ENCODE data around the gene GGA1. TPM values are rescaled to one million over a fixed set of nuclear protein-coding genes. Genes with fewer than 3 reads are reported as not detected.
A peak's percentile ranks its signal among the peaks of the same experiment; 100 is the strongest.
"Not testable (repeated sequence)": the region's sequence is repeated elsewhere in the genome, so short reads cannot be mapped to it uniquely, and the experiment has no call there.

Gene GGA1
- total RNA-seq, 2 experiments from 2014 or later: 55.4 to 66.6 TPM

DNA sequence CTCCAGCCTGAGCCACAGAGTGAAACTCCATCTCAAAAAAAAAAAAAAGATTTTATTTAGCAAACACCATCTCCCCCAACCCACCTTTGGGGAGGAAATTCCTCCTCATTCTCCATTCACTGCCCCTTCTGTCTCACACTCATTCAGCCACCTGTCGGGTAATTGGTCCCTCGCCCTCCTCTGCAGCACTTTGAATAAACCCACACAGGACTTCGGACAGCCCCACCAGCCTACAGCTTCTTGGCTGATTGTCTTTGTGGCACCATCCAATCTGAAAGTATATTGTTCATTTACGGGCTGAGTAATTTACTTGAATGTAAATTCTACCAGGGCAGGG, 7.5 kb upstream of the GGA1 start:
- no peaks in the 10 kb centered on the region for H3K9me3 Mint-ChIP-seq (ENCODE audit: low read depth)
- intact Hi-C loops (cut with DNase I, micrococcal nuclease): no loop called here
- H3K36me3 Mint-ChIP-seq (ENCODE audit: low read depth): no peaks in the 10 kb centered on the region
- ATAC-seq: no peak
- no peak overlapping the region for H3K4me3 Mint-ChIP-seq
- H3K27ac Mint-ChIP-seq: no peak overlapping the region
- DNase-seq: no peak
- ChIA-PET POLR2A (no interaction called here), CTCF (interaction anchor here (2.6 to 5.5 kb wide), 2 partner anchors 10 to 34 kb away, joined by 8 to 61 read pairs; no protein-coding TSS in a partner anchor)
- peaks cover 22% of the 10 kb centered on the region for H3K4me1 Mint-ChIP-seq
- no peaks in the 10 kb centered on the region for H3K27me3 Mint-ChIP-seq

- DNase-seq: no peak
- ChIA-PET CTCF (interaction anchor here (1.0 to 5.5 kb wide), 2 partner anchors 11 to 42 kb away, joined by 3 to 61 read pairs; no protein-coding TSS in a partner anchor), POLR2A (no interaction called here)
- no peaks in the 10 kb centered on the region for H3K9me3 Mint-ChIP-seq (ENCODE audit: low read depth)
- H3K4me1 Mint-ChIP-seq: peaks cover 22% of the 10 kb centered on the region
- no peak overlapping the region for H3K4me3 Mint-ChIP-seq
- H3K36me3 Mint-ChIP-seq (ENCODE audit: low read depth): no peaks in the 10 kb centered on the region
- intact Hi-C loops (cut with DNase I, micrococcal nuclease): no loop called here
- ATAC-seq: no peak
- no peak overlapping the region for H3K27ac Mint-ChIP-seq
- no peaks in the 10 kb centered on the region for H3K27me3 Mint-ChIP-seq
These were observed 6.8 kb upstream of the GGA1 start for GRCh38 chr22:37601540-37602442.

DNA sequence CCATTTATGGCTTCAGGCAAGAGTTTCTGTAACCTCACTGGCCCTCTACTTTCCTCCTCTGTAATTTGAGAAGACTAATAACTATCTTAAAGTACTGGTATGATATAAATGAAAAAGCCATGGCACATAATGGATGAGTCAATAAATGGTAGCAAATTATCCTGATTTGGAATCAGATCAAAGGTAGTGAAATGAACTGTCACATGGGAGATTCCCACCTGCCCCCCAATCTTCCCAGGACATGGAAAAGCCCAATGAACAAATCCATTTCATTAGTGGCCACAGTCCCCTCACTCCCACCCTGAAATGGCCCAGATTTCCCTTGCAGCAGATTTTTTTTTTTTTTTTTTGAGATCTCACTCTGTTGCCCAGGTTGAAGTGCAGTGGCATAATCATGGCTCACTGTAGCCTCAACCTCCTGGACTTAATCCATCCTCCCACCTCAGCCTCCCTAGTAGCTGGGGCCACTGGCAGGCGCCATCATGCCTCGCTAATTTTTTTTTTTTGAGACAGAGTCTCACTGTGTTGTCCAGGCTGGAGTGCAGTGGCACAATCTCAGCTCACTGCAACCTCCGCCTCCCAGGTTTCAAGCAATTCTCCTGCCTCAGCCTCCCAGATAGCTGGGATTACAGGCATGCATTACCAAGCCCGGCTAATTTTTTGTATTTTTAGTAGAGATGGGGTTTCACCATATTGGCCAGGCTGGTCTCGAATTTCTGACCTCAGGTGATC, 5.9 kb upstream of the GGA1 start:
- intact Hi-C loops (cut with DNase I, micrococcal nuclease); H3K4me3 Mint-ChIP-seq: not testable (repeated sequence)

DNA sequence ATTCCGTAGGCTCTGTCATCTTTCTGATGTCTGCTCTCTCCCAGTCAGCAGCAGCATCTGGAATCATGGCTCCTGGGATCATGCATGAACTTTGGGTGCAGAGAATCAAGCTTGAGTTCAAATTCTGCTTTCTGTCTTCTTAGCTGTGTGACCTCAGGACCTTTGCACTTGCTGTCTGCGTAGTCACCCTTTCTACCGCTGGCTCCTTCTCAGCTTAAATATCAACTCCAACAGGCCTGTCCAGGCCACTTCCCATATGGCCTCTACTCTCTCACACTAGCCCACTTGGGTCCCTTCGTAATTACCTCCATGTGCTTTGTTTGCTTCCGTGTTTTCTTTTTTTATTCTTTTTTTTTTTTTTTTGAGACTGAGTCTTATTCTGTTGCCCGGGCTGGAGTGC, 4.6 kb upstream of the GGA1 start:
- POLR2A ChIA-PET: no interaction called here
- Mint-ChIP-seq H3K4me1 (peaks cover 35% of the 10 kb centered on the region), H3K36me3 (ENCODE audit: low read depth) (no peaks in the 10 kb centered on the region), H3K27me3 (no peaks in the 10 kb centered on the region), H3K4me3 (no peak overlapping the region), H3K9me3 (ENCODE audit: low read depth) (no peaks in the 10 kb centered on the region), H3K27ac (no peak overlapping the region)
- CTCF ChIA-PET: interaction anchor here (0.7 to 5.5 kb wide), 5 partner anchors 13 to 63 kb away, joined by 3 to 61 read pairs (median 3); no protein-coding TSS in a partner anchor
- no peak for ATAC-seq
- intact Hi-C loops (cut with DNase I, micrococcal nuclease): no loop called here
- no peak for DNase-seq

More for the DNA sequence above, 5.9 kb upstream of the GGA1 start:
- H3K9me3 Mint-ChIP-seq (ENCODE audit: low read depth); H3K27ac Mint-ChIP-seq; POLR2A ChIA-PET; DNase-seq; H3K27me3 Mint-ChIP-seq; ATAC-seq; H3K36me3 Mint-ChIP-seq (ENCODE audit: low read depth): not testable (repeated sequence)
- H3K4me1 Mint-ChIP-seq: peaks cover 30% of the 10 kb centered on the region
- CTCF ChIA-PET: interaction anchor here (1.0 to 5.5 kb wide), 2 partner anchors 12 to 41 kb away, joined by 3 to 61 read pairs; no protein-coding TSS in a partner anchor

DNA sequence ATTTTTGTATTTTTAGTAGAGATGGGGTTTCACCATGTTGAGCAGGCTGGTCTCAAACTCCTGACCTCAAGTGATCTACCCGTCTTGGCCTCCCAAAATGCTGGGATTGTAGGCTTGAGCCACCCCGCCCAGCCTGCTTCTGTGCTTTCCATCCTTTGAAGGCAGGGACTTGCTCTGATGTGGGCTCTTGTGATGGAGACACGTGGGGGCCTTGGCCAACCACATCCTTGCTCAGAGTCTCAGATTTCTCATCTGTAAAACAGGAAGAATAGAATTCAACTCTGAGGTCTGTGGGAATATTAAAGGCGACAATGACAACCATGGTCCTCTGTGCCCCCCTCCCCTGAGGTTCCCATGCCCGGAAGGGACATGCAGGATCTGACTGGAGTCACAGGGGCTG, 3.8 kb upstream of the GGA1 start:
- DNase-seq (peak; percentile 68), ATAC-seq (no peak)
- peaks cover 41% of the 10 kb centered on the region for H3K4me1 Mint-ChIP-seq
- no peak overlapping the region for H3K4me3 Mint-ChIP-seq
- H3K27me3 Mint-ChIP-seq: no peaks in the 10 kb centered on the region
- ChIA-PET CTCF (interaction anchor here (0.7 to 5.5 kb wide), 6 partner anchors 14 to 75 kb away, joined by 3 to 61 read pairs (median 4); no protein-coding TSS in a partner anchor), POLR2A (interaction anchor here (0.6 kb wide), 1 partner anchor 341 kb away, joined by 9 read pairs; no protein-coding TSS in a partner anchor)
- intact Hi-C loops (cut with DNase I, micrococcal nuclease): loop anchor here in 1 of 2 experiments (5.0 kb wide), 3 partner anchors 347 to 1547 kb away; partner anchors contain the start of genes C22orf23, CBX7, POLR2F and TXN2
- H3K36me3 Mint-ChIP-seq (ENCODE audit: low read depth): no peaks in the 10 kb centered on the region
- no peaks in the 10 kb centered on the region for H3K9me3 Mint-ChIP-seq (ENCODE audit: low read depth)
- peak overlapping the region; percentile 53 for H3K27ac Mint-ChIP-seq

DNA sequence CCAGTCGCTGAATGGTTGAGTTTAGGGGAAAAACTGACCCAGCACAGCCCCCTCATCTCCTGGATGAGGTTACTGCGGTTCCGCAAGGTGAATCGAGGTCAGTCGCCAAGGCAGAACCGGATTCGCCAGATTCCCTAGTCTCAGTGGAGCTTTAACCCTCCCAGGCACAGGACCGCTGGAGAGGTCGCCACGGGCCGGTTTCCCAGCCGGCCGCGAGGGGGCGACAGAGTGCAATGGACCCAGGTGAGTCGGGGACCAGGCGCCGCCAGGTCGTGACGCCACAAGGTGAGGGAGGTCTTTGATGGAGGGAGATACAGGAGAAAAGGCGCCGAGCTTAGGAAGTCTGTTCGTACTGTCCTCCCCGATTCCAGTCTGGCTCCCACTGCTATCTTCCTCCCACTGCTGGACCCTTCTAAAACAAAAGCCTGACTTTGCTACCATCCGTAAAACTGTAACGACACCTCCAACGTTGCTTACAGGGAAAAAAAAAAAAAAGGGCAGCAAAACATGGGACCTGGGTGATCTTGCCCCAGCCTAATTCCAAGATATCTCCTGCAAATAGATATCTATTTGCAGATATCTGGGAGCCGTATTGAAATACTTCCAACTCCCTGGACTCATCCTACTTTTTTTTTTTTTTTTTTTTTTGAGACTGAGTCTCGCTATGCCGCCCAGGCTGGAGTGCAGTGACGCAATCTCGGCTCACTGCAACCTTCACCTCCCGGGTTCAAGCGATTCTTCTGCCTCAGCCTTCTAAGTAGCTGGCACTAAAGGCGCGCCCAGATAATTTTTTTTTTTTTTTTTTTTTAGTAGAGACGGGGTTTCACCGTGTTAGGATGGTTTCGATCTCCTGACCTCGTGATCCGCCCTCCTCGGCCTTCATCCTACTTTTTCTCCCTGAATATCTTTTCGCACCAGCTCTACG, 1.4 kb upstream of the GGA1 start:
- POLR2A ChIA-PET: interaction anchor here (0.6 to 1.9 kb wide), 8 partner anchors 15 to 65 kb away, joined by 3 to 16 read pairs (median 3); partner anchors contain the start of gene PDXP
- peak overlapping the region; percentile 99 for H3K27ac Mint-ChIP-seq
- peaks cover 51% of the 10 kb centered on the region for H3K4me1 Mint-ChIP-seq
- H3K4me3 Mint-ChIP-seq: peak overlapping the region; percentile 89
- intact Hi-C loops (cut with DNase I, micrococcal nuclease): loop anchor here in 1 of 2 experiments (1.0 to 5.0 kb wide), 5 partner anchors 15 to 1545 kb away; partner anchors contain the start of genes C22orf23, CBX7, PICK1 and POLR2F
- DNase-seq (peak; percentile 95), ATAC-seq (peak; percentile 38)
- CTCF ChIA-PET: interaction anchor here (0.5 to 4.2 kb wide), 38 partner anchors 10 to 1073 kb away, joined by 3 to 42 read pairs (median 4); partner anchors contain the start of genes ANKRD54, MFNG, PDXP and SH3BP1
- no peaks in the 10 kb centered on the region for H3K27me3 Mint-ChIP-seq
- no peaks in the 10 kb centered on the region for H3K36me3 Mint-ChIP-seq (ENCODE audit: low read depth)
- no peaks in the 10 kb centered on the region for H3K9me3 Mint-ChIP-seq (ENCODE audit: low read depth)

DNA sequence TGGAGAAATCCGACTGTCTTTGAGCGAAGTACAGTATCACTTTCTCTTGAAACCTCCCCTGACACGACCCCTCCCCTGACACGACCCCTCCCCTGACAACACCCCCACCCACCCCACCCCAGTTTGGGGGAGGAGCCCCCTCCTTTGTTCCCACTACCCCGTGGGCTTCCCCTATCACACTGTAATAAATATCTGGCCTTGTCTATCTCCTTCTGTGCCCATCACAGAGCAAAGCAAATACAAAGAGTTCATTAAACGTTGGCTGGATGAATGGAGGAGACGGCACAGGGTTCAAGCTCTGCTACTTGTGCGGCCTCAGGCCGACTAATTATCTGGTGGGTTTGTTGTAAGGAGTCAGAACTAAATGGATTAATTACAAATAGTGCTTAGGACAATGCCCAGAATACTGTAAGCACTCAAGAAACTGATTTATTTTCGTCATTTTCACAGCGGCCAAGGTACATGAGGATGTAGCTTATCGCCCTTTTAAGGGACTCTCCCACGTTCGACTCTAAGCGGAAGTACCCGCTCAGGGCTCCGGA, 628 bp upstream of the GGA1 start:
- no peaks in the 10 kb centered on the region for H3K36me3 Mint-ChIP-seq (ENCODE audit: low read depth)
- intact Hi-C loops (cut with DNase I, micrococcal nuclease): loop anchor here (1.0 to 5.0 kb wide), 24 partner anchors 15 to 1544 kb away; partner anchors contain the start of genes ANKRD54 (in 1 of the 2), C22orf23 (in 1 of the 2), CBX7 (in 1 of the 2) and EIF3D (in 1 of the 2)
- DNase-seq (no peak), ATAC-seq (peak; percentile 2)
- H3K27me3 Mint-ChIP-seq: no peaks in the 10 kb centered on the region
- H3K9me3 Mint-ChIP-seq (ENCODE audit: low read depth): no peaks in the 10 kb centered on the region
- H3K27ac Mint-ChIP-seq: peak overlapping the region; percentile 99
- H3K4me1 Mint-ChIP-seq: peaks cover 51% of the 10 kb centered on the region
- peak overlapping the region; percentile 89 for H3K4me3 Mint-ChIP-seq
- CTCF ChIA-PET: interaction anchor here (0.5 to 4.2 kb wide), 21 partner anchors 12 to 730 kb away, joined by 3 to 42 read pairs (median 4); partner anchors contain the start of genes PDXP and SH3BP1
- POLR2A ChIA-PET: interaction anchor here (0.6 to 1.9 kb wide), 7 partner anchors 16 to 370 kb away, joined by 3 to 16 read pairs (median 3); partner anchors contain the start of gene PDXP

DNA sequence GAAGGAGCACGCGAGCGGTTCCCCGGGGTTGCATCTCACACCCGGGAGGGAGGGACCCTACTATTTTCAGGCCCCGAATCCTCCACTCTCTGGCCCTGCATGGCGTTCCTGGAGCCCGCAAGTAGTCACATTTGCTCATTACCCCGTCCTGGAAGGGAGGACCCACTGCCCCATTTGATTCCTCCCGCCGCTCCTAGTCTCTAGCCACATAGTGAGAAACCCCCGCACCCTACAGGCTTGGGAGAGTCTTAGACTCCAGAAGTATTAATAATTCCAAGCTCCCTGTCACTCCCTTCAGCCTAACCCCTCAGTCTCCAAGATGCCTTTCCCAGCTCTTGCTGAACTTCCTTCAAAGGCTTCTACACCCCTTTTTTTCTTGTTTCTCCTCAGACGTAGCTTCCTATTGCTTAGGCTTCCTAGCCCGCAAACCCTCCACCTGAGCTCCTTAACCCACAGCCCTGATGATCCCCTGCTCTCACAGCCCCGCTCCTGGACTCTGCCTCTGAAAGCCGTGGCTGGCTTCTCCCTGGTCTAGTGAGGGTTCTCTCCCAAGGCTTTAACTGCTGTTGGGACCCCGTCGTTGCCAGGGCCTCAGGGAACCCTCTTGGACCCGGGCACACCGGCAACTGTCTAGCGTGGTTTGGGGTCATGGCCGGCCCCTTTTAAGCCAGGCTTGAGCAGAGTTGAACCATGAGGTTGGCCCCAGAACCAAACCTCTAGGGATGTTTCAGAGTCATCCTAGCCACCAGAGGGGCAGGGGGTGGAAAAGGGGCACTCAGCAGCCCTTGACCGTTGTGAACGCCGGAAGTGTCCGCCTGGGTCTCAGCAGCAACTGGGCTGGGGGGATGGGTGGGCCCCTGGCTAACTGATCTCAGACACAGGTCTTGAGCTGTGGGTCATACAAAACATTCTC, 862 bp downstream of the GGA1 start:
- peaks cover 4% of the 10 kb centered on the region for H3K36me3 Mint-ChIP-seq (ENCODE audit: low read depth)
- ChIA-PET CTCF (interaction anchor here (0.5 to 3.8 kb wide), 18 partner anchors 10 to 344 kb away, joined by 3 to 42 read pairs (median 4); partner anchors contain the start of gene PDXP), POLR2A (interaction anchor here (0.6 to 1.9 kb wide), 4 partner anchors 10 to 68 kb away, joined by 3 to 16 read pairs (median 4); partner anchors contain the start of gene PDXP)
- no peaks in the 10 kb centered on the region for H3K27me3 Mint-ChIP-seq
- intact Hi-C loops (cut with DNase I, micrococcal nuclease): loop anchor here (2.0 to 5.0 kb wide), 8 partner anchors 13 to 1543 kb away; partner anchors contain the start of genes C22orf23 (in 1 of the 2), CBX7 (in 1 of the 2), EIF3D (in 1 of the 2) and JOSD1 (in 1 of the 2)
- ATAC-seq (no peak), DNase-seq (peak; percentile 57)
- H3K4me1 Mint-ChIP-seq: peaks cover 47% of the 10 kb centered on the region
- H3K9me3 Mint-ChIP-seq (ENCODE audit: low read depth): no peaks in the 10 kb centered on the region
- H3K27ac Mint-ChIP-seq: peak overlapping the region; percentile 87
- peak overlapping the region; percentile 89 for H3K4me3 Mint-ChIP-seq

- H3K36me3 Mint-ChIP-seq (ENCODE audit: low read depth); H3K9me3 Mint-ChIP-seq (ENCODE audit: low read depth); intact Hi-C loops (cut with DNase I, micrococcal nuclease); ATAC-seq; DNase-seq; H3K27me3 Mint-ChIP-seq: not testable (repeated sequence)
- ChIA-PET CTCF (interaction anchor here (0.5 to 1.5 kb wide), 8 partner anchors 10 to 343 kb away, joined by 3 to 5 read pairs (median 4); no protein-coding TSS in a partner anchor), POLR2A (interaction anchor here (0.6 kb wide), 1 partner anchor 9 kb away, joined by 3 read pairs; no protein-coding TSS in a partner anchor)
- H3K4me3 Mint-ChIP-seq: peak overlapping the region; percentile 89
- peaks cover 42% of the 10 kb centered on the region for H3K4me1 Mint-ChIP-seq
- peak overlapping the region; percentile 87 for H3K27ac Mint-ChIP-seq
These were observed 1.5 kb downstream of the GGA1 start for GRCh38 chr22:37610153-37610475.

Measured in activated CD4-positive, alpha-beta T cell treated with anti-CD3 and anti-CD28 coated beads for 36 hours (primary cell).